ENCODE data around the gene RNLS.

DNA sequence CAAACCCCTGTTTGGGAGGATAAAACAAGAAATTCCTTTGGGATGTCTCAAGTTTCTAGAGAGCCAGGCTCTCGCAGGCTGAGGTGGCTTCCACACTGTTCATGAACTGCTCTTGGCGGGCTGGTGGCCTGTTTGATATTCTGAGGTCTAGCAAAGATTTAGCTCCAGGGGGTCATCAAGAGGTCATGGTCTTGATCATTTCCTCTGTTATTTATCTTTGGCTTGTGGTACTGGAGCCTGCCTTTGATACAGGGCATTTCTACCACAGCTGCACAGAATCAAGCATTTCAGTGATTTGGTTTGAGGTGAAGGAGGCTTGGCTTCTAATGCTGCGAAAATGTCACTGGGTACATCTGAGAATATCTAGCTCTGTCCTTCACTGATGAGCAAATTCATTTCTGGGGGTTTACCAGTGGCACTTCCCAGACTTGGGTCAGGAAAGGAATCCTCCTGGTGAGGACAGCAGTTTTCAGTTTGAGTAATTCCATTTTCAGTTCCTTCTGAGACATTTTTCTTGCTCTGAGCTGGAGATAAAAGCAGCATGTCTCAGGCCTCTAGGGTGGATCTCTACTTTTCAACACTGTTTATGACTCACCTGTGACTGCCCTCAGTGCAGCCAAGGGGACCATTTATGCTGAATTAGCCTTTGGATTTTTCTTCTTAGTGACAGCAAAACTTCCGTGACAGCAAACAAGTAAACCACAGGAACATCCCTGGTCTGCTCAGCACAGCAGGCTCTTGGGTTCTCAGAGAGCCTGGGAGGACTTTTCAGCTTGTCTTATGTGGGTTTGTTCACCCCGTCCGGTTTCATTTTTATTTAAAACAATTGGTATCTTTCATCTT, 312.0 kb downstream of the RNLS start:
- TF ChIP-seq, protein P1, sequence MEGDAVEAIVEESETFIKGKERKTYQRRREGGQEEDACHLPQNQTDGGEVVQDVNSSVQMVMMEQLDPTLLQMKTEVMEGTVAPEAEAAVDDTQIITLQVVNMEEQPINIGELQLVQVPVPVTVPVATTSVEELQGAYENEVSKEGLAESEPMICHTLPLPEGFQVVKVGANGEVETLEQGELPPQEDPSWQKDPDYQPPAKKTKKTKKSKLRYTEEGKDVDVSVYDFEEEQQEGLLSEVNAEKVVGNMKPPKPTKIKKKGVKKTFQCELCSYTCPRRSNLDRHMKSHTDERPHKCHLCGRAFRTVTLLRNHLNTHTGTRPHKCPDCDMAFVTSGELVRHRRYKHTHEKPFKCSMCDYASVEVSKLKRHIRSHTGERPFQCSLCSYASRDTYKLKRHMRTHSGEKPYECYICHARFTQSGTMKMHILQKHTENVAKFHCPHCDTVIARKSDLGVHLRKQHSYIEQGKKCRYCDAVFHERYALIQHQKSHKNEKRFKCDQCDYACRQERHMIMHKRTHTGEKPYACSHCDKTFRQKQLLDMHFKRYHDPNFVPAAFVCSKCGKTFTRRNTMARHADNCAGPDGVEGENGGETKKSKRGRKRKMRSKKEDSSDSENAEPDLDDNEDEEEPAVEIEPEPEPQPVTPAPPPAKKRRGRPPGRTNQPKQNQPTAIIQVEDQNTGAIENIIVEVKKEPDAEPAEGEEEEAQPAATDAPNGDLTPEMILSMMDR (IDR thresholded peaks at IDR 0.05): no peak
- TF ChIP-seq POLR2A (IDR thresholded peaks at IDR 0.05): no peak
